Measurements from ENCODE around the gene PLXNB2.

Gene PLXNB2

DNA sequence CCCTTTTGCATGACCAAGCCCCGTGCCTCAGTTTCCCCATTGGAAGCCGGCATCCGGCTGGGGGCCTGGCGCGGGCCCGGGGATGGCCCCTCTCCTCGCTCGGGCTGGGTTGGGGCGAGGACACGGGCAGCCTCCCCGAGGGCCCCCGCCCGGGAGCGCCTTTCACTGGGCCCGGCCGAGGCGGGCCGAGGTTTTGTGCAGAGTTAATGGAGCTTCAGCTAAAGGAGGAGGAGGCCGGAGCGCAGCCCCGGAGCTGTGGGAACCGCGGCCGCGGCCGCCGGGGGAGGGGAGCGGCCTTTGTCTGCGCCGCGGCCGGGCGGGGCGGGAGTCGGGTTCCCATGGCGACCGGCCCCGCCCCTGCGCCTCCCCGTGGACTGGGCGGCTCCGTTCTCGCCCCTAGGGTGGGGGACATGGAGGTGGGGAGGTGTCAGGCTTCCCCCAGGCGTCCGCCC, 35.9 kb downstream of the PLXNB2 start:
- TF ChIP-seq, protein P1, sequence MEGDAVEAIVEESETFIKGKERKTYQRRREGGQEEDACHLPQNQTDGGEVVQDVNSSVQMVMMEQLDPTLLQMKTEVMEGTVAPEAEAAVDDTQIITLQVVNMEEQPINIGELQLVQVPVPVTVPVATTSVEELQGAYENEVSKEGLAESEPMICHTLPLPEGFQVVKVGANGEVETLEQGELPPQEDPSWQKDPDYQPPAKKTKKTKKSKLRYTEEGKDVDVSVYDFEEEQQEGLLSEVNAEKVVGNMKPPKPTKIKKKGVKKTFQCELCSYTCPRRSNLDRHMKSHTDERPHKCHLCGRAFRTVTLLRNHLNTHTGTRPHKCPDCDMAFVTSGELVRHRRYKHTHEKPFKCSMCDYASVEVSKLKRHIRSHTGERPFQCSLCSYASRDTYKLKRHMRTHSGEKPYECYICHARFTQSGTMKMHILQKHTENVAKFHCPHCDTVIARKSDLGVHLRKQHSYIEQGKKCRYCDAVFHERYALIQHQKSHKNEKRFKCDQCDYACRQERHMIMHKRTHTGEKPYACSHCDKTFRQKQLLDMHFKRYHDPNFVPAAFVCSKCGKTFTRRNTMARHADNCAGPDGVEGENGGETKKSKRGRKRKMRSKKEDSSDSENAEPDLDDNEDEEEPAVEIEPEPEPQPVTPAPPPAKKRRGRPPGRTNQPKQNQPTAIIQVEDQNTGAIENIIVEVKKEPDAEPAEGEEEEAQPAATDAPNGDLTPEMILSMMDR (IDR thresholded peaks at IDR 0.05; ENCODE audit: insufficient read depth, missing control alignments) = no peak
- DNase-seq (ENCODE audit: insufficient read length, low spot score) = no peak
- no peak for FAIRE-seq

DNA sequence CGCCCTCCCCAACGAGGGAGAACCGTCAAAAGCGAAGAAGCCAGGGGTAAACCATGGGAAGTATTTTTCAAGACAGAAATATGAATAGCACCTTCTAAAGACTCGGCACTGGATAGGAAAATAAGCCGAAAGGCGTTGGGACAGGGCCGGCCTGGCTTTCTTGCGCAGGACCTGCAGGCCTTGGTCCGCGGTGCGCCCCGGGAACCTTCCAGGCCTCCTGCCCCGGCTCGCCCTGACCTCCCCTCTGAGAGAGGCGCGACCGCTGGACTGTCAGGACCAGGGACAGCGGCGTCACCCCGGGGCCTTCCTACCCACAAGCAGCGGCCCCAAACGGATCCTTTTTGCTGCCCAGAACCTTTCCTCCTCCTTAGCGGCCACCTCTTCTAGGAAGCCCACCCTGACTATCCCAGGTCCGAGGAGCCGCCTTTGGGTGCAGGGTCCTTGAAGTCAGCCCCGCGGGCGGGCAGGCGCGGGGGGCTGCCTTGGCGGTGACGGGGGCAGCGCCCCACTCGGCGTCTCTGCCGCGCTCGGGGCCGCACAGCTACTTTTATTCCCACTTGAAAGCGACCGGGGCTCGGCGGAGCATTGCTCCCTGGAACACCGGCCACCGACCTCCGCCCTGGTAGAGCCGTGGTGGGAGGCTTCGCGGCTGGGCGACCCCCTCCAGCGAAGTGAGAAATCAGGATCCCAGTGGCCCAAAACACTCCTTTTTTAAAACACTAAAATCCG, 36.6 kb downstream of the PLXNB2 start:
- FAIRE-seq (no peak), DNase-seq (ENCODE audit: insufficient read length, low spot score) (no peak)
- TF ChIP-seq, protein P1 (IDR thresholded peaks at IDR 0.05; ENCODE audit: insufficient read depth, missing control alignments) = no peak

DNA sequence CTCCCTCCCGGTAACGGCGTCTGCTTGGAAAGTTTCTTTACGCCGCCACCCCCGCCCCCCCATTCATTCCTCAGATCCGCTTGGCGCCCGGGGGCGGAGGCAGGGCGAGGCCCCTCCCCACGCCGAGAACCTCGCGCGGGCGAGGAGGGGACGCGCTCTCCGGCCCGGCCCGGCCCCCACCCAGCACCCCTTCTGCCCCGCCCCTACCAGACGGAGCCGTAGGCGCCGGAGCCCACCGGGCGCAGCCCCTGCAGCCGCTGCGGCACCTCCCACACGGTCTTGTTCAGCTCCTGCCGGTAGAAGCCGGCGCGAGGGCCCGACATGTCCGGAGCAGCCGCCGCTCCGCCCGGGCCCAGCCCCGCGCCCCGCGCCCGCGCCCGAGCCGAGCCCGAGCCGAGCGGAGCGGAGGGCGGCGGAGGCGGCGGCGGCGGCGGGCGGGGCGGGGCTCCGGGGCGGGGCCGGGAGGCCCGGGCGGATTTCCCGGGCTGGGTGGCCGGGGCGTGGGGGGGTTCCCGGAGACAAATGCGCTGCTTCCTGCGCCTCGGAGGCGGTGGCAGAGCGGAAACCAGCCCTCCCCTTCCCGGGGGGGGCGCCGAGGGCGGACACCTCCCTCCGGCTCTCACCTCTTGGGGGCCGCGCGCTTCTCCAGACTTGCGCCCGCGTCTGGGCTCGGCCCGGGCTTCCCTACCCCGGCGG, 37.3 kb downstream of the PLXNB2 start, which contains the start of gene MAPK11:
Gene MAPK11, minus strand, starts transcription at position 411 of the 696 bp plus-strand sequence. Its CDS starts 88 bp downstream, at position 323.
- TF ChIP-seq, protein P1 (IDR thresholded peaks at IDR 0.05; ENCODE audit: insufficient read depth, missing control alignments) = no peak
- no peak for FAIRE-seq
- no peak for DNase-seq (ENCODE audit: insufficient read length, low spot score)

DNA sequence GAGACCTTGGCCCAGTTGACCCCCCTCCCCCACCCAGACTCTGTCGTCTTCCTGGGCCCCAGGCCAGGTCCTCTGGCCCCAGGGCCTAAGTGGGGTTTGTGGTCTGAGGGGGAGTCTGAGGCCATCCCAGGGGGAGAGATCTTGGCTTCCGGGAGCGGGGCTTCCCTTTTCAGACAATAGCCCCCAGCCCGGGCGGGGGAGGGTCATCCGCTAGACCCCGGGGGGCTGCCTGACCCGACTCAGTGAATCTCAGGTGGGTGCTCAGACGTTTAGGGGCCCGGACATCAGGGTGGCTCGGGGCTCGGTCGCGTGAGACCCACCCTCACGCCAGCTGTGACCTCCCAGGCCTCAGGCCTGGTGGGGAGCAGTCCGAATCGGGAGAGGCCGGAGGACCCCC, 37.9 kb downstream of the PLXNB2 start:
- TF ChIP-seq, protein P1 (IDR thresholded peaks at IDR 0.05; ENCODE audit: insufficient read depth, missing control alignments) = no peak
- no peak for FAIRE-seq

DNA sequence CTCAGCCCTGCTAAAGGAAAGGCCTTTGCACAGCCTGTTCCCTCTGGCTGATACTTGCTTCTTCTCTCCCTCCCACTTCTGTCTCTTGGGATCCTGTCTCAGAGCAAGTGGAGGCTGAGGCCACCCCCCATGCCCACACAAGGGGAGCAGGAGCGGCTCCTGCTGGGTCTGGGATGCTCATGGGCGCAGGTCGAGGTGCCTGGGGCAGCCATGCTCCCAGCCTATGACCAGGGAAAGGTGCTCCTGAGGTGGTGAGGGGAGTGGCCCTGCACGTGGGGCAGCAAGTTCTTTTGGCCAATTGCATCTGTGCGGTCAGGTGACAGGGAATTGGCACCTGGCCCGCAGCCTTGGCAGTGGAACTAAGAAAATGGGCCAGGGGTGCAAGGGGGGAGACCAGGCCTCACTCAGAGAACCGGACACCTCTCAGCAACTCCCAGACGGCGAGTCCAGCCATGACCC, 38.8 kb downstream of the PLXNB2 start:
- TF ChIP-seq, protein P1 (IDR thresholded peaks at IDR 0.05; ENCODE audit: insufficient read depth, missing control alignments) = no peak
- FAIRE-seq (no peak), DNase-seq (ENCODE audit: insufficient read length, low spot score) (no peak)

More for the DNA sequence above, 37.9 kb downstream of the PLXNB2 start:
- DNase-seq (ENCODE audit: insufficient read length, low spot score) = no peak

DNA sequence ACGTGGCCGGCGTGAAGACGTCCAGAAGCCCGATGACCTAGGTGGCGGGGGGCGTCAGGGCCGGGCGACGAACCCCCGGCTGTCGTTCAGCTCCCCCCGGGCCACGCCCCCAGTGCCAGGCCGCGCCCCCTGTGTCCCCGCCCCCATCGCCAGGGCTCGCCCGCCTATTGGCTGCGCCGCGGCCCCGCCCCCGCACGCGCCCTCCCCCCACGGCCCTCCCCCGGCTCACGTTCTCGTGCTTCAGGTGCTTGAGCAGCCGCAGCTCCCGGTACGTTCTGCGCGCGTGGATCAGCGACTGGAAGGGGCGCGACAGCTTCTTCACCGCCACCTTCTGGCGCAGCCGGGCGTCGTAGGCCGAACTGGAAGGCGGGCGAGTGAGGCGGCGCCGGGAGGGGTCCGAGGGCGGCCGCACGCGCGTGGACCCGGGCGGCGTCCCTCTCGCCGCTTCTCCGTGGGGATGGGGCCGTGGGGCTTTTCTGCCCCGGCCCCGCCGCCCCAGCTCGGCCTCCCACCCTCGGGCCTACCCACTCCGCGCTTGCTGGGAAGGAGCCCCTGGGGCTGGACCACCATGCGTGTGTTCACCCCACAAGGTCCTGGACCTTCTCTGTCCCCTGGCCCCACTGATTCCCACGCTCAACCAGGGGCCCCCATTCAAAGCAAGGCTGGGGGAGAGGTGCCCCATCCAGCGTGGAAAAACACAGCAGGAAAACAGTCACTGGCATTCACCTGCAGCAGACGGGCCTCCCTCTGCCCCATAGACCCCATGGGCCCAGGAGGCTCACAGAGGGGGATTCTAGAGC, 39.7 kb downstream of the PLXNB2 start:
- no peak for DNase-seq (ENCODE audit: insufficient read length, low spot score)
- FAIRE-seq = no peak
- TF ChIP-seq, protein P1 (IDR thresholded peaks at IDR 0.05; ENCODE audit: insufficient read depth, missing control alignments) = no peak

Measured in D721Med (cell line).